Spleen (tissue), 11 donors: Measurements from ENCODE around the gene TRAF3IP3. TPM values are rescaled to one million over a fixed set of nuclear protein-coding genes. Genes with fewer than 3 reads are reported as not detected.

Experiments
- DNase-seq: peaks from one replicate; pipeline ENCODE4 v3.0.0-alpha.2; 2020
- H3K27ac ChIP-seq, 8 donors: fragments of 200-600 bp; sonication (generic) in 7 of 8; 1 replicate in 4 of 8; 2 replicates in 4 of 8; pipeline versions ENCODE4 v1.5.0 to v1.8.0; 2016 to 2021; ENCODE audit warnings: inconsistent platforms in 4 of 8, mild to moderate bottlenecking in 4 of 8, moderate library complexity in 1 of 8
- H3K27me3 ChIP-seq, 7 donors: fragments of 200-600 bp; sonication (generic) in 6 of 7; replicated peaks in 1 of 7; 1 replicate in 4 of 7; 2 replicates in 3 of 7; pipeline versions ENCODE4 v1.5.0 to v1.8.0; 2016 to 2021; ENCODE audit warnings: inconsistent platforms in 3 of 7, mild to moderate bottlenecking in 1 of 7
- H3K36me3 ChIP-seq, 6 donors: fragments of 200-600 bp; sonication (generic) in 5 of 6; 1 replicate in 4 of 6; 2 replicates in 2 of 6; pipeline versions ENCODE4 v1.5.0 to v1.8.0; 2016 to 2021; ENCODE audit warnings: inconsistent platforms in 2 of 6
- H3K4me1 ChIP-seq, 6 donors: fragments of 200-600 bp; sonication (generic) in 5 of 6; 1 replicate in 3 of 6; 2 replicates in 3 of 6; pipeline versions ENCODE4 v1.5.0 to v1.8.0; 2016 to 2021; ENCODE audit warnings: inconsistent platforms in 3 of 6
- H3K4me3 ChIP-seq, 8 donors: fragments of 200-600 bp; sonication (generic) in 7 of 8; 1 replicate in 4 of 8; 2 replicates in 4 of 8; pipeline versions ENCODE4 v1.5.0 to v1.8.0; 2016 to 2021; ENCODE audit warnings: inconsistent platforms in 4 of 8, mild to moderate bottlenecking in 4 of 8, moderate library complexity in 2 of 8
- H3K9me3 ChIP-seq, 8 donors: fragments of 200-600 bp; sonication (generic) in 7 of 8; 1 replicate in 4 of 8; 2 replicates in 4 of 8; pipeline versions ENCODE4 v1.5.0 to v1.8.0; 2016 to 2021; ENCODE audit warnings: inconsistent platforms in 4 of 8
- POLR2A ChIP-seq, 3 donors: fragments of 450-650 bp; IDR thresholded peaks; one replicate each; pipeline ENCODE4 v1.5.1; 2017; ENCODE audit warnings: antibody characterized with exemption in 3 of 3, mild to moderate bottlenecking in 1 of 3
- POLR2AphosphoS5 ChIP-seq, 3 donors: sonication (generic); formaldehyde crosslinking; IDR thresholded peaks; one replicate each; pipeline ENCODE4 v1.5.1; 2017; ENCODE audit warnings: antibody characterized with exemption in 3 of 3
- WGBS, 5 donors: extraction: QIAGEN DNeasy Blood & Tissue Kit in 3 of 5; methylation state at CpG; one replicate each; pipeline versions ENCODE4 v1.1.5 to v1.1.7; 2013 to 2018; 5-methylcytosine and 5-hydroxymethylcytosine counted together
- intact Hi-C: fragments of 100-400 bp; cut with DNase I; formaldehyde crosslinking; loops from one replicate; pipeline ENCODE4 v1.15.0; 2023; ENCODE audit warnings: low total_unique reads
- polyA plus RNA-seq, 3 donors: library from polyadenylated mRNA; stranded (reverse); fragments of 200-250 nt; gene quantifications; one replicate each; pipeline ENCODE4 v1.2.1, GENCODE V29; 2013
- total RNA-seq, 7 donors: library from RNA; depleted of rRNA in 3 of 7; stranded (reverse); fragments of >200 nt in 3 of 7; fragmentation: NEBNext Ultra II Directional in 4 of 7; extraction: Animal tissue kit (Norgen Biotek cat#: 25700) in 4 of 7; gene quantifications; one replicate each; pipeline versions ENCODE4 v1.1.0 to v1.2.1, GENCODE V29; 2016 to 2021
- TF ChIP-seq, protein P1 (sequence below), 11 experiments: fragments of 200-600 bp in 7 of 11; fragments of 450-650 bp in 4 of 11; sonication (generic) in 4 of 11; IDR thresholded peaks in 8 of 11; conservative IDR thresholded peaks in 3 of 11; 1 replicate in 7 of 11; 2 replicates in 4 of 11; pipeline versions ENCODE4 v1.4.0 to v1.8.0; 2016 to 2021; ENCODE audit warnings: antibody characterized with exemption in 11 of 11, inconsistent platforms in 4 of 11, mild to moderate bottlenecking in 1 of 11
- donor health status: healthy with polysubstance abuse.
- donor health status: DM: no; HTN: no; CAD: no; lungs with moderate emphysema.
- donor health status: DM: no; HTN: no; CAD: no.
- donor health status: Bipolar disorder and iron deficiency.
- donor health status: healthy.
- donor health status: DM: no; HTN: no; CAD: no.
- donor health status: DM: yes; HTN: yes; CAD: no.

Gene TRAF3IP3
- total and polyA plus RNA-seq, 10 donors, result 95.4 to 189 (median 108) TPM

- Histone ChIP-seq H3K27ac (peak overlapping the region in 4 of 8 donors; percentile 2 to 34 (median 21)), H3K9me3 (no peaks in the 10 kb centered on the region), H3K27me3 (no peaks in the 10 kb centered on the region), H3K4me1 (peaks cover 0 to 14% (median 6%) of the 10 kb centered on the region in 6 donors), H3K4me3 (no peak overlapping the region), H3K36me3 (no peaks in the 10 kb centered on the region)
- intact Hi-C loops, result no loop called here
- DNase-seq, result no peak
- TF ChIP-seq, protein P1, sequence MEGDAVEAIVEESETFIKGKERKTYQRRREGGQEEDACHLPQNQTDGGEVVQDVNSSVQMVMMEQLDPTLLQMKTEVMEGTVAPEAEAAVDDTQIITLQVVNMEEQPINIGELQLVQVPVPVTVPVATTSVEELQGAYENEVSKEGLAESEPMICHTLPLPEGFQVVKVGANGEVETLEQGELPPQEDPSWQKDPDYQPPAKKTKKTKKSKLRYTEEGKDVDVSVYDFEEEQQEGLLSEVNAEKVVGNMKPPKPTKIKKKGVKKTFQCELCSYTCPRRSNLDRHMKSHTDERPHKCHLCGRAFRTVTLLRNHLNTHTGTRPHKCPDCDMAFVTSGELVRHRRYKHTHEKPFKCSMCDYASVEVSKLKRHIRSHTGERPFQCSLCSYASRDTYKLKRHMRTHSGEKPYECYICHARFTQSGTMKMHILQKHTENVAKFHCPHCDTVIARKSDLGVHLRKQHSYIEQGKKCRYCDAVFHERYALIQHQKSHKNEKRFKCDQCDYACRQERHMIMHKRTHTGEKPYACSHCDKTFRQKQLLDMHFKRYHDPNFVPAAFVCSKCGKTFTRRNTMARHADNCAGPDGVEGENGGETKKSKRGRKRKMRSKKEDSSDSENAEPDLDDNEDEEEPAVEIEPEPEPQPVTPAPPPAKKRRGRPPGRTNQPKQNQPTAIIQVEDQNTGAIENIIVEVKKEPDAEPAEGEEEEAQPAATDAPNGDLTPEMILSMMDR (IDR thresholded peaks at IDR 0.05 in 8 of 11, conservative IDR thresholded peaks at IDR 0.05 in 3 of 11), result no peak
- TF ChIP-seq POLR2AphosphoS5 (IDR thresholded peaks at IDR 0.05) (no peak), POLR2A (IDR thresholded peaks at IDR 0.05) (no peak)
- WGBS, 5 donors, result 55 to 70% (median 65%) methylated on average over 3 of the region's 3 CpGs
Observed at GRCh38 chr1:209736490-209737117, 19.2 kb upstream of the TRAF3IP3 start.

- intact Hi-C loops, result no loop called here
- WGBS, 5 donors, result 80 to 88% (median 83%) methylated on average over 5 of the region's 5 CpGs
- H3K27me3 ChIP-seq, result no peaks in the 10 kb centered on the region
Observed at GRCh38 chr1:209737118-209737505, 18.7 kb upstream of the TRAF3IP3 start.

DNA sequence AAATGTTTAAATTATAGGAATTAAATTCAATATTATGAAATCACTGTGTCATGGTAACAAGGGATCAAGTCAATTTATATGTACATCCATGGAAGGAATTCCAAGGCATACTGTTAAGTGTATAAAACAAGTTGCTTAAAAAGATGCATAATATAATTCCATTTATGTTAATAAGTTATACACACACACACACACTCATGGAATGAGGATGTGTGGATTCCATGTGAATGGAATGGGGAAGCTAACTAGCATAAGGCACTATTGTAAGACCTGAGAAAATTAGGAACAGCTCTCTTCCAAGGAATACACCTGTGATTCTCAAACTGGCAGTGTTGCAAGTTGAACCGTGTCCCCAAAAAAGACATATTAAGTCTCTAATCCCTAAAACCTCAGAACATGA lies 17.6 kb upstream of the TRAF3IP3 start:
- H3K36me3 ChIP-seq, result no peaks in the 10 kb centered on the region
- WGBS, 5 donors, result 92 to 97% (median 96%) methylated on average over 1 of the region's 1 CpG
- H3K27me3 ChIP-seq, result no peaks in the 10 kb centered on the region
- TF ChIP-seq POLR2A (IDR thresholded peaks at IDR 0.05) (no peak), POLR2AphosphoS5 (IDR thresholded peaks at IDR 0.05) (no peak)
- TF ChIP-seq, protein P1 (IDR thresholded peaks at IDR 0.05 in 8 of 11, conservative IDR thresholded peaks at IDR 0.05 in 3 of 11), result no peak
- peaks cover 0 to 12% (median 5%) of the 10 kb centered on the region in 6 donors for H3K4me1 ChIP-seq
- intact Hi-C loops, result no loop called here
- no peak overlapping the region for H3K27ac ChIP-seq
- no peak for DNase-seq
- H3K4me3 ChIP-seq, result no peak overlapping the region
- no peaks in the 10 kb centered on the region for H3K9me3 ChIP-seq

More at GRCh38 chr1:209737118-209737505, 18.7 kb upstream of the TRAF3IP3 start:
- Histone ChIP-seq H3K9me3 (no peaks in the 10 kb centered on the region), H3K4me3 (no peak overlapping the region), H3K36me3 (no peaks in the 10 kb centered on the region), H3K27ac (peak overlapping the region in 4 of 8 donors; percentile 2 to 34 (median 21)), H3K4me1 (peaks cover 0 to 14% (median 6%) of the 10 kb centered on the region in 6 donors)
- DNase-seq, result no peak
- TF ChIP-seq, protein P1 (IDR thresholded peaks at IDR 0.05 in 8 of 11, conservative IDR thresholded peaks at IDR 0.05 in 3 of 11), result no peak
- TF ChIP-seq POLR2A (IDR thresholded peaks at IDR 0.05) (no peak), POLR2AphosphoS5 (IDR thresholded peaks at IDR 0.05) (no peak)

GRCh38 chr1:209741193-209741592 lies 14.7 kb upstream of the TRAF3IP3 start:
- Histone ChIP-seq H3K27me3 (no peaks in the 10 kb centered on the region), H3K27ac (no peak overlapping the region), H3K4me1 (peaks cover 0 to 4% (median 0%) of the 10 kb centered on the region in 6 donors), H3K36me3 (no peaks in the 10 kb centered on the region), H3K9me3 (no peaks in the 10 kb centered on the region), H3K4me3 (no peak overlapping the region)
- WGBS, 5 donors, result 80 to 94% (median 92%) methylated on average over 3 of the region's 3 CpGs
- DNase-seq, result no peak
- intact Hi-C loops, result no loop called here
- no peak for TF ChIP-seq POLR2A (IDR thresholded peaks at IDR 0.05)
- TF ChIP-seq, protein P1 (IDR thresholded peaks at IDR 0.05 in 8 of 11, conservative IDR thresholded peaks at IDR 0.05 in 3 of 11), result no peak
- no peak for TF ChIP-seq POLR2AphosphoS5 (IDR thresholded peaks at IDR 0.05)
